ENCODE data around the gene KMT2C. TPM values are rescaled to one million over a fixed set of nuclear protein-coding genes. Genes with fewer than 3 reads are reported as not detected.

Gene KMT2C
- total and polyA plus RNA-seq, 2 of the 8 experiments (the other 6 are each of a cell fraction or from before 2014, with no cell fraction given) = 9.1 to 40.8 TPM

DNA sequence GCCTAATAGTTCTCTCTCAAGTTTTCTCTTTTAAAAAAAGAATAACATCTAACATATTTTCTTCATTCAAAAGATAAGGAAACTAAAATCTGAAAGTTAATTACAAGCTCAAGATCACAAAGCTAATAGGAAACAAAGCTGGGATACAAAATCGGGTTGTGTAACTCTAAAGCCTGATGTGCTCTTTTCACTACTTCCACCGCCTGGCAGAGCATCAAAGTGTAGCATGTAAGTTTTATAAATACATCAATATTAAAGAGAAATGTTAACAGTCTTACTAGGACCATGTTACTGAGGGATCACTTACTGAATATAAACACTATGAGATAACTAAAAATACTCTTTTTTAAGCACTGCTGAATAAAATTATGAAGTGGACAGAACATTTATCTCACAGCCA lies 97.2 kb downstream of the KMT2C start:
- Histone ChIP-seq H2AFZ (ENCODE audit: low read length) (no peak overlapping the region), H3K27me3 (replicated peaks in 1 of 4; ENCODE audit: control insufficient read depth in 3 of 4, extremely low read depth in 1 of 4, insufficient read depth in 3 of 4, low read length in 3 of 4) (no peaks in the 10 kb centered on the region), H3K9ac (replicated peaks in 1 of 4; ENCODE audit: extremely low read depth in 1 of 4, low read depth in 3 of 4, low read length in 3 of 4) (no peak overlapping the region), H4K5ac (ENCODE audit: insufficient read length, low read depth, low read length) (no peak overlapping the region), H3K79me2 (ENCODE audit: control insufficient read depth in 1 of 2, insufficient read depth in 2 of 2, low read length in 2 of 2) (peaks cover 0 to 56% of the 10 kb centered on the region in 2 experiments; a peak in 2 of 4 replicates), H3K4me2 (ENCODE audit: insufficient read depth in 1 of 2, low read depth in 2 of 2, low read length in 2 of 2) (no peak overlapping the region), H3K23me2 (ENCODE audit: low read depth, low read length) (no peaks in the 10 kb centered on the region), H3K4me3 (ENCODE audit: extremely low read depth in 1 of 4, insufficient read depth in 2 of 4, low read depth in 3 of 4, low read length in 4 of 4) (no peak overlapping the region), H3K4ac (replicated peaks; ENCODE audit: insufficient read length, low read depth, low read length) (no peak overlapping the region), H4K91ac (replicated peaks; ENCODE audit: insufficient read length, low read length) (no peak overlapping the region), H3K4me1 (replicated peaks in 1 of 4; ENCODE audit: control insufficient read depth in 3 of 4, insufficient read depth in 4 of 4, low read length in 3 of 4) (peaks cover 0 to 3% (median 0%) of the 10 kb centered on the region in 4 experiments; a peak in 2 of 7 replicates), H3K56ac (replicated peaks; ENCODE audit: insufficient read length, low read depth, low read length) (no peak overlapping the region), H2BK5ac (ENCODE audit: low read depth, low read length) (no peak overlapping the region), H2BK15ac (ENCODE audit: low read length) (no peak overlapping the region), H3K36me3 (ENCODE audit: control insufficient read depth in 2 of 4, insufficient read depth in 4 of 4, low read length in 3 of 4) (no peaks in the 10 kb centered on the region), H2BK12ac (ENCODE audit: low read depth, low read length) (no peak overlapping the region), H3K79me1 (ENCODE audit: low read depth, low read length) (no peaks in the 10 kb centered on the region; the same call in 1 of the 2 replicates), H3K23ac (ENCODE audit: insufficient read length) (no peak overlapping the region), H3K9me3 (ENCODE audit: insufficient read depth in 2 of 2, low read depth in 1 of 2, low read length in 1 of 2) (no peaks in the 10 kb centered on the region), H2AK5ac (ENCODE audit: low read depth, low read length) (no peak overlapping the region), H3K27ac (ENCODE audit: low read depth, low read length) (no peak overlapping the region), H3K14ac (ENCODE audit: insufficient read length) (no peak overlapping the region), H2BK120ac (replicated peaks; ENCODE audit: low read depth, low read length) (no peak overlapping the region), H2BK20ac (ENCODE audit: low read length) (no peak overlapping the region), H4K8ac (ENCODE audit: extremely low read depth, insufficient read depth, low read length) (no peak overlapping the region), H4K20me1 (replicated peaks in 1 of 2; ENCODE audit: control insufficient read depth in 1 of 2, insufficient read depth in 2 of 2, low read length in 2 of 2) (no peaks in the 10 kb centered on the region), H3K18ac (ENCODE audit: extremely low read depth, low read length) (no peak overlapping the region)
- WGBS, 2 experiments (ENCODE audit: extremely low coverage in 1 of 2, insufficient coverage in 1 of 2, insufficient read length in 1 of 2, insufficient replicate concordance in 2 of 2, low coverage in 1 of 2, low lambda C conversion rate in 2 of 2, missing lambda C conversion rate in 1 of 2) = 90% methylated on average over 2 of the region's 2 CpGs; no CpG with 5 or more reads in 1 of the 2 experiments
- FAIRE-seq = no peak
- ChIA-PET POLR2A (ENCODE audit: partially characterized antibody) (no interaction called here), CTCF (ENCODE audit: partially characterized antibody) (interaction anchor here (0.6 to 1.5 kb wide), 4 partner anchors 108 to 402 kb away, joined by 3 to 4 read pairs (median 3); no protein-coding TSS in a partner anchor)
- no peak for DNase-seq (ENCODE audit: low read depth in 1 of 2, low spot score in 2 of 2)
- TF ChIP-seq SUZ12 (IDR thresholded peaks at IDR 0.05; ENCODE audit: low read length) (no peak), TCF12 (IDR thresholded peaks at IDR 0.05; ENCODE audit: low read depth, low read length) (no peak), CTBP2 (IDR thresholded peaks at IDR 0.05; ENCODE audit: borderline replicate concordance, insufficient read depth, insufficient read length, low read length) (no peak), NANOG (IDR thresholded peaks at IDR 0.05; ENCODE audit: insufficient read depth, low read depth, low read length, poor library complexity, severe bottlenecking) (no peak), SP1 (IDR thresholded peaks at IDR 0.05; ENCODE audit: low read depth, low read length) (no peak), SP4 (IDR thresholded peaks at IDR 0.05; ENCODE audit: low read length) (no peak), CEBPB (IDR thresholded peaks at IDR 0.05; ENCODE audit: low read depth, low read length) (no peak), TBP (IDR thresholded peaks at IDR 0.05; ENCODE audit: low read depth, low read length) (no peak), FOSL1 (IDR thresholded peaks at IDR 0.05; ENCODE audit: insufficient read depth, low read depth, low read length) (no peak), KDM4A (IDR thresholded peaks at IDR 0.05; ENCODE audit: low read depth, low read length, severe bottlenecking) (no peak), TAF7 (optimal IDR thresholded peaks at IDR 0.05; ENCODE audit: borderline replicate concordance, low read depth, low read length) (no peak)
- TF ChIP-seq, protein P1, sequence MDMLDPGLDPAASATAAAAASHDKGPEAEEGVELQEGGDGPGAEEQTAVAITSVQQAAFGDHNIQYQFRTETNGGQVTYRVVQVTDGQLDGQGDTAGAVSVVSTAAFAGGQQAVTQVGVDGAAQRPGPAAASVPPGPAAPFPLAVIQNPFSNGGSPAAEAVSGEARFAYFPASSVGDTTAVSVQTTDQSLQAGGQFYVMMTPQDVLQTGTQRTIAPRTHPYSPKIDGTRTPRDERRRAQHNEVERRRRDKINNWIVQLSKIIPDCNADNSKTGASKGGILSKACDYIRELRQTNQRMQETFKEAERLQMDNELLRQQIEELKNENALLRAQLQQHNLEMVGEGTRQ (IDR thresholded peaks at IDR 0.05; ENCODE audit: low read length) = no peak
- TF ChIP-seq, protein P2, sequence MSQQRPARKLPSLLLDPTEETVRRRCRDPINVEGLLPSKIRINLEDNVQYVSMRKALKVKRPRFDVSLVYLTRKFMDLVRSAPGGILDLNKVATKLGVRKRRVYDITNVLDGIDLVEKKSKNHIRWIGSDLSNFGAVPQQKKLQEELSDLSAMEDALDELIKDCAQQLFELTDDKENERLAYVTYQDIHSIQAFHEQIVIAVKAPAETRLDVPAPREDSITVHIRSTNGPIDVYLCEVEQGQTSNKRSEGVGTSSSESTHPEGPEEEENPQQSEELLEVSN (IDR thresholded peaks at IDR 0.05) = no peak

Measured in H1 (cell line).